ENCODE results near the gene BICDL2. TPM values are rescaled to one million over a fixed set of nuclear protein-coding genes. Genes with fewer than 3 reads are reported as not detected.

Gene BICDL2
- total and polyA plus RNA-seq, 9 of the 15 experiments (the other 6 are each of a cell fraction or from before 2014, with no cell fraction given): 0.09 to 0.28 (median 0.09) TPM; not detected in 6

GRCh38 chr16:2981899-2982250 is 54.9 kb downstream of the BICDL2 start (continued):
- TF ChIP-seq, protein P1, sequence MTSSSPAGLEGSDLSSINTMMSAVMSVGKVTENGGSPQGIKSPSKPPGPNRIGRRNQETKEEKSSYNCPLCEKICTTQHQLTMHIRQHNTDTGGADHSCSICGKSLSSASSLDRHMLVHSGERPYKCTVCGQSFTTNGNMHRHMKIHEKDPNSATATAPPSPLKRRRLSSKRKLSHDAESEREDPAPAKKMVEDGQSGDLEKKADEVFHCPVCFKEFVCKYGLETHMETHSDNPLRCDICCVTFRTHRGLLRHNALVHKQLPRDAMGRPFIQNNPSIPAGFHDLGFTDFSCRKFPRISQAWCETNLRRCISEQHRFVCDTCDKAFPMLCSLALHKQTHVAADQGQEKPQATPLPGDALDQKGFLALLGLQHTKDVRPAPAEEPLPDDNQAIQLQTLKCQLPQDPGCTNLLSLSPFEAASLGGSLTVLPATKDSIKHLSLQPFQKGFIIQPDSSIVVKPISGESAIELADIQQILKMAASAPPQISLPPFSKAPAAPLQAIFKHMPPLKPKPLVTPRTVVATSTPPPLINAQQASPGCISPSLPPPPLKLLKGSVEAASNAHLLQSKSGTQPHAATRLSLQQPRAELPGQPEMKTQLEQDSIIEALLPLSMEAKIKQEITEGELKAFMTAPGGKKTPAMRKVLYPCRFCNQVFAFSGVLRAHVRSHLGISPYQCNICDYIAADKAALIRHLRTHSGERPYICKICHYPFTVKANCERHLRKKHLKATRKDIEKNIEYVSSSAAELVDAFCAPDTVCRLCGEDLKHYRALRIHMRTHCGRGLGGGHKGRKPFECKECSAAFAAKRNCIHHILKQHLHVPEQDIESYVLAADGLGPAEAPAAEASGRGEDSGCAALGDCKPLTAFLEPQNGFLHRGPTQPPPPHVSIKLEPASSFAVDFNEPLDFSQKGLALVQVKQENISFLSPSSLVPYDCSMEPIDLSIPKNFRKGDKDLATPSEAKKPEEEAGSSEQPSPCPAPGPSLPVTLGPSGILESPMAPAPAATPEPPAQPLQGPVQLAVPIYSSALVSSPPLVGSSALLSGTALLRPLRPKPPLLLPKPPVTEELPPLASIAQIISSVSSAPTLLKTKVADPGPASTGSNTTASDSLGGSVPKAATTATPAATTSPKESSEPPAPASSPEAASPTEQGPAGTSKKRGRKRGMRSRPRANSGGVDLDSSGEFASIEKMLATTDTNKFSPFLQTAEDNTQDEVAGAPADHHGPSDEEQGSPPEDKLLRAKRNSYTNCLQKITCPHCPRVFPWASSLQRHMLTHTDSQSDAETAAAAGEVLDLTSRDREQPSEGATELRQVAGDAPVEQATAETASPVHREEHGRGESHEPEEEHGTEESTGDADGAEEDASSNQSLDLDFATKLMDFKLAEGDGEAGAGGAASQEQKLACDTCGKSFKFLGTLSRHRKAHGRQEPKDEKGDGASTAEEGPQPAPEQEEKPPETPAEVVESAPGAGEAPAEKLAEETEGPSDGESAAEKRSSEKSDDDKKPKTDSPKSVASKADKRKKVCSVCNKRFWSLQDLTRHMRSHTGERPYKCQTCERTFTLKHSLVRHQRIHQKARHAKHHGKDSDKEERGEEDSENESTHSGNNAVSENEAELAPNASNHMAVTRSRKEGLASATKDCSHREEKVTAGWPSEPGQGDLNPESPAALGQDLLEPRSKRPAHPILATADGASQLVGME (CRISPR knock-in tag; IDR thresholded peaks at IDR 0.05): 0 out of 2 replicates have a peak, but pooled peaks have one; percentile 35
- TF ChIP-seq TRIM25 (IDR thresholded peaks at IDR 0.05; ENCODE audit: borderline replicate concordance): no peak
- TF ChIP-seq ZBTB2 (IDR thresholded peaks at IDR 0.05): 0 out of 2 replicates have a peak, but pooled peaks have one; percentile 60
- TF ChIP-seq TCF3 (CRISPR knock-in tag; IDR thresholded peaks at IDR 0.05): peak; percentile 14; the same call in 1 of the 2 replicates
- TF ChIP-seq KLF16 (IDR thresholded peaks at IDR 0.05): peak; percentile 3; the same call in 1 of the 2 replicates
- peak; percentile 35; the same call in 1 of the 2 replicates for TF ChIP-seq NCOR1 (IDR thresholded peaks at IDR 0.05)
- 0 out of 2 replicates have a peak, but pooled peaks have one; percentile 28 for TF ChIP-seq ZNF143 (CRISPR knock-in tag; IDR thresholded peaks at IDR 0.05)
- peak; percentile 40 for TF ChIP-seq TBP (optimal IDR thresholded peaks at IDR 0.05; ENCODE audit: low read depth, low read length)
- TF ChIP-seq TRIM24 (IDR thresholded peaks at IDR 0.05): 0 out of 4 replicates have a peak, but pooled peaks of 1 of the 2 experiments have one; percentile 8
- no peak for TF ChIP-seq CBFB (CRISPR knock-in tag; IDR thresholded peaks at IDR 0.05)
- no peak for TF ChIP-seq NCOA4 (IDR thresholded peaks at IDR 0.05; ENCODE audit: partially characterized antibody)
- no peak for TF ChIP-seq C11orf30 (IDR thresholded peaks at IDR 0.05; ENCODE audit: low read depth)
- no peak for TF ChIP-seq FOXA3 (CRISPR knock-in tag; conservative IDR thresholded peaks at IDR 0.05 in 1 of 2, IDR thresholded peaks at IDR 0.05 in 1 of 2)
- TF ChIP-seq, protein P2, sequence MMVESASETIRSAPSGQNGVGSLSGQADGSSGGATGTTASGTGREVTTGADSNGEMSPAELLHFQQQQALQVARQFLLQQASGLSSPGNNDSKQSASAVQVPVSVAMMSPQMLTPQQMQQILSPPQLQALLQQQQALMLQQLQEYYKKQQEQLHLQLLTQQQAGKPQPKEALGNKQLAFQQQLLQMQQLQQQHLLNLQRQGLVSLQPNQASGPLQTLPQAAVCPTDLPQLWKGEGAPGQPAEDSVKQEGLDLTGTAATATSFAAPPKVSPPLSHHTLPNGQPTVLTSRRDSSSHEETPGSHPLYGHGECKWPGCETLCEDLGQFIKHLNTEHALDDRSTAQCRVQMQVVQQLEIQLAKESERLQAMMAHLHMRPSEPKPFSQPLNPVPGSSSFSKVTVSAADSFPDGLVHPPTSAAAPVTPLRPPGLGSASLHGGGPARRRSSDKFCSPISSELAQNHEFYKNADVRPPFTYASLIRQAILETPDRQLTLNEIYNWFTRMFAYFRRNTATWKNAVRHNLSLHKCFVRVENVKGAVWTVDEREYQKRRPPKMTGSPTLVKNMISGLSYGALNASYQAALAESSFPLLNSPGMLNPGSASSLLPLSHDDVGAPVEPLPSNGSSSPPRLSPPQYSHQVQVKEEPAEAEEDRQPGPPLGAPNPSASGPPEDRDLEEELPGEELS (CRISPR knock-in tag; IDR thresholded peaks at IDR 0.05; ENCODE audit: borderline replicate concordance): no peak
- no peak for TF ChIP-seq NFRKB (IDR thresholded peaks at IDR 0.05; ENCODE audit: low read depth)
- TF ChIP-seq MTF1 (CRISPR knock-in tag; IDR thresholded peaks at IDR 0.05; ENCODE audit: borderline replicate concordance): no peak
- no peak for TF ChIP-seq NR4A1 (CRISPR knock-in tag; IDR thresholded peaks at IDR 0.05)
- TF ChIP-seq NR4A1 (tag; IDR thresholded peaks at IDR 0.05): no peak
- no peak for TF ChIP-seq SP2 (IDR thresholded peaks at IDR 0.05; ENCODE audit: extremely low read depth, low read depth, low read length, poor library complexity, severe bottlenecking)

All from K562 (cell line).